Pancreas (tissue), 10 donors: ENCODE data around the gene KMT5B. TPM values are rescaled to one million over a fixed set of nuclear protein-coding genes. Genes with fewer than 3 reads are reported as not detected.

Experiments
- ATAC-seq, 4 donors: fragments of 200-7000 bp; cut with Tn5 transposase; one replicate each; pipeline versions ENCODE4 v1.8.0 to v1.9.1; 2020; ENCODE audit warnings: mild to moderate bottlenecking in 4 of 4, moderate library complexity in 4 of 4
- DNase-seq, 6 donors: peaks; one replicate each; pipeline ENCODE4 v3.0.0-alpha.2; 2020
- FAIRE-seq: peaks from 2 replicates; lab custom pipeline; 2012; peaks lifted over from hg19 to GRCh38; lab: Jason Lieb, UNC
- H3K27ac ChIP-seq, 4 donors: fragments of 200-600 bp; sonication (generic); 1 replicate in 3 of 4; 2 replicates in 1 of 4; pipeline versions ENCODE4 v1.5.0 to v1.8.0; 2020
- H3K27me3 ChIP-seq, 4 donors: fragments of 200-600 bp; one replicate each; pipeline ENCODE4 v1.8.0; 2021
- H3K36me3 ChIP-seq, 3 donors: fragments of 200-600 bp; sonication (generic) in 1 of 3; one replicate each; pipeline versions ENCODE4 v1.5.0 to v1.8.0; 2020 to 2021
- H3K4me1 ChIP-seq, 3 donors: fragments of 200-600 bp; one replicate each; pipeline ENCODE4 v1.8.0; 2021
- H3K4me3 ChIP-seq, 4 donors: fragments of 200-600 bp; sonication (generic) in 2 of 4; one replicate each; pipeline versions ENCODE4 v1.5.0 to v1.8.0; 2020 to 2021
- H3K9me3 ChIP-seq, 4 donors: fragments of 200-600 bp; one replicate each; pipeline ENCODE4 v1.8.0; 2021
- CTCF ChIP-seq, 4 donors: fragments of 200-600 bp; sonication (generic) in 3 of 4; IDR thresholded peaks; one replicate each; pipeline versions ENCODE4 v1.5.0 to v1.8.0; 2021; ENCODE audit warnings: antibody characterized with exemption in 4 of 4
- WGBS, 2 donors: extraction: QIAGEN DNeasy Blood & Tissue Kit; methylation state at CpG; one replicate each; pipeline ENCODE4 v1.1.7; 2013; 5-methylcytosine and 5-hydroxymethylcytosine counted together
- intact Hi-C, 3 donors: fragments of 100-400 bp; cut with DNase I; formaldehyde crosslinking; loops; one replicate each; pipeline versions ENCODE4 v1.11.1 to v1.14.2; 2022
- polyA plus RNA-seq, 2 donors: library from polyadenylated mRNA; stranded (reverse); fragments of 200-250 nt; gene quantifications; one replicate each; pipeline ENCODE4 v1.2.3, GENCODE V29; 2013
- total RNA-seq, 6 donors: library from RNA; stranded (reverse); fragmentation: NEBNext Ultra II Directional in 4 of 6; extraction: Animal tissue kit (Norgen Biotek cat#: 25700) in 4 of 6; gene quantifications; one replicate each; pipeline versions ENCODE4 v1.2.1 to v1.2.4, GENCODE V29; 2021 to 2023
- donor health status: healthy with polysubstance abuse.
- donor health status: DM: no; HTN: no; CAD: no; lungs with moderate emphysema.
- donor health status: DM: no; HTN: no; CAD: no.
- donor health status: control.
- donor health status: control.
- donor health status: Bipolar disorder and iron deficiency.
- donor health status: DM: yes; HTN: yes; CAD: no.
- donor health status: DM: no; HTN: no; CAD: no.
- donor health status: DM: no; HTN: no; CAD: no.
- donor health status: DM: yes; HTN: yes; CAD: no.

KMT5B gene
- total and polyA plus RNA-seq, 8 donors = 12.8 to 30.8 (median 22.6) TPM

GRCh38 chr11:68130121-68130520 is 83.0 kb downstream of the KMT5B start:
- Histone ChIP-seq H3K27ac (no peak overlapping the region), H3K9me3 (no peaks in the 10 kb centered on the region), H3K4me1 (peaks cover 18 to 23% (median 22%) of the 10 kb centered on the region in 3 donors), H3K36me3 (no peaks in the 10 kb centered on the region), H3K27me3 (no peaks in the 10 kb centered on the region), H3K4me3 (no peak overlapping the region)
- WGBS, 2 donors = 86 to 92% methylated on average over 1 of the region's 1 CpG
- no peak for TF ChIP-seq CTCF (IDR thresholded peaks at IDR 0.05)
- intact Hi-C loops = no loop called here
- DNase-seq (no peak), ATAC-seq (no peak), FAIRE-seq (no peak)

GRCh38 chr11:68128682-68129327 is 84.3 kb downstream of the KMT5B start:
- H3K36me3 ChIP-seq = no peaks in the 10 kb centered on the region
- H3K9me3 ChIP-seq = no peaks in the 10 kb centered on the region
- FAIRE-seq = no peak
- ATAC-seq = peak; percentile 88 to 94 (median 92)
- 12 to 13% methylated on average over 15 of the region's 15 CpGs for WGBS, 2 donors
- H3K4me3 ChIP-seq = peak overlapping the region in 2 of 4 donors; percentile 31 to 49
- TF ChIP-seq CTCF (IDR thresholded peaks at IDR 0.05) = no peak
- DNase-seq = peak; percentile 87 to 98 (median 96)
- H3K4me1 ChIP-seq = peaks cover 18 to 24% (median 22%) of the 10 kb centered on the region in 3 donors
- intact Hi-C loops = no loop called here
- H3K27ac ChIP-seq = peak overlapping the region; percentile 91 to 97 (median 96)
- no peaks in the 10 kb centered on the region for H3K27me3 ChIP-seq

DNA sequence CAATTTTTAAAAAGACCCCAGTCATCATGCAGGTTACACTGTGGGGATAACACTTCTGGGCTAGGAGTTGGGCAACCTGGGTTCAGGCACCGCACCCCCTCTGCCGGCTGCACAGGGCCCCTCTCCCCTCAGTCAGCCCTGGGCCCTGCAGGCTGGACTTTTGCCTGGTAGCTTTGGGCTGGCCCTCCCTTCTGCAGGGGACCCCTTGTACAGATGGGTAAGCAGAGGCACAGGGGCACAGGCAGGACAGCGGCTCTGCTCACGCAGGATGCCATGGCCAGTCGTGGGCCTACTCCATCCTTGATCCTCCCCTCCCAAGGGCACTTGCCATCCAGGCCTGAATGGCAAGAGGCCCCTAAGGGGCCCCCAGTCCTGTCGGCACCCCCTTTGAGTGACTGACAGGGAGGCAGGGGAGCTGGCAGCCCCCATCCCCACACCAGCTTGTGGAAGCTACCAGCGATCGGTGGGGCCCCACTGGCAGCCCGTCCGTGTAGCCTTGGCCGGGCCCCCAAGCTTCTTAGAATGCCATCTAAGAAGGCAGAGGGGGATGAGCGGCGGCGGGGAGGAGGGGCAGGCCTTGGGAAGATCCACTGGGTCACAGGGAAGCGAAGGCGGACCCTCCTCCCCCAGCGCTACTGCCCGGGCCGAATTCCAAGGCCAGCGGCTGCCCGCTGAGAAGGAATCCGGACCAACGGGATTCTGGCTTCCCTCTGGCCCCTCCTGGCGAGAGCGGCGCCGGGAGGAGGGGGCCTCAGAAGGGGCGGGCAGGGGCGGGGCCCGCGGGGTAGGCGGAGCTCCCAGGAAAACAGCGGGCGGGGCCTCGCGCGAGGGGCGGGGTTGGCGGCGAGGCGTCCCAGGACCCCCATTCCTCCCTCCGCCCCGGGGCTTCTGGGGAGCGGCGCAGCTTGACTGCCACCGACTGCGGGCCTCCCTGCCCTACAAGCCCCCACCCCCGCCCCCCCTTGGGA is 85.1 kb downstream of the KMT5B start:
- FAIRE-seq (no peak), DNase-seq (peak; percentile 87 to 95 (median 89)), ATAC-seq (peak; percentile 85 to 89 (median 88))
- intact Hi-C loops = no loop called here
- Histone ChIP-seq H3K4me3 (peak overlapping the region in 2 of 4 donors; percentile 31 to 49), H3K36me3 (no peaks in the 10 kb centered on the region), H3K27me3 (no peaks in the 10 kb centered on the region), H3K4me1 (peaks cover 19 to 26% (median 25%) of the 10 kb centered on the region in 3 donors), H3K27ac (peak overlapping the region; percentile 91 to 97 (median 96)), H3K9me3 (no peaks in the 10 kb centered on the region)
- 9 to 14% methylated on average over 34 to 48 of the region's 48 CpGs for WGBS, 2 donors
- no peak for TF ChIP-seq CTCF (IDR thresholded peaks at IDR 0.05)

DNA sequence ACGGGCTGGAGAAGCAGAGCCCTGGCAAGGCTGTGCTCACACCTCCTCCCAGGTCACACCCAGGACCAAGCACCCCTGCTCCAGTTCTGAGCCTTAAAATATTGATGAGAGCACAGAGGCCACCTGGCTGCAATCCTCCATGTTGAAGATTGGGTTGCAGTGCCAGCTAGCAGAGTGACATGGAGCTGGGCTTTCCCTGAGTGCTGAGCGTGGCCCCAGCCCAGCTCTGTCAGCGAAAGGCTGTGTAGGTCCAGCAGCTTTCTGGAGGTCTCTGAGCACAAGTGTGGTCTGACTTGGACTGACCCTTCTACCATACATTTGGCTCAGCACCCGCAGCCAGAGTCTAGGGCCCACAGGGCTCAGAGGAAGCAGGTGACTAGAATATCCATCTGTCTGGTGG is 87.9 kb downstream of the KMT5B start:
- ATAC-seq (no peak), FAIRE-seq (no peak), DNase-seq (no peak)
- Histone ChIP-seq H3K27ac (peak overlapping the region in 2 of 4 donors; percentile 22 to 29), H3K27me3 (no peaks in the 10 kb centered on the region), H3K9me3 (no peaks in the 10 kb centered on the region), H3K4me3 (no peak overlapping the region), H3K36me3 (no peaks in the 10 kb centered on the region), H3K4me1 (peaks cover 26 to 34% (median 28%) of the 10 kb centered on the region in 3 donors)
- no peak for TF ChIP-seq CTCF (IDR thresholded peaks at IDR 0.05)
- intact Hi-C loops = no loop called here
- WGBS, 2 donors = 64 to 70% methylated on average over 4 of the region's 4 CpGs
